Right lung (tissue), 5 donors: ENCODE results near the gene CRHR1. TPM values are rescaled to one million over a fixed set of nuclear protein-coding genes. Genes with fewer than 3 reads are reported as not detected.
"Not testable (repeated sequence)": the region's sequence is repeated elsewhere in the genome, so short reads cannot be mapped to it uniquely, and the experiment has no call there.

Source experiments
- DNase-seq, 2 donors: peaks; one replicate each; pipeline ENCODE4 v3.0.0-alpha.2; 2013
- polyA plus RNA-seq, 5 donors: library from polyadenylated mRNA; unstranded; fragments of 120-200 nt; gene quantifications; one replicate each; pipeline versions ENCODE4 v1.2.1 to v1.2.3, GENCODE V29; 2013; ENCODE audit warnings: inconsistent platforms in 1 of 5, low replicate concordance in 1 of 5; ENCODE audit not compliant: insufficient read length in 5 of 5, insufficient read depth in 1 of 5

CRHR1 gene
- polyA plus RNA-seq, 5 donors, result 0.17 TPM; not detected in 4

GRCh38 chr17:45845376-45846185 is 61.5 kb downstream of the CRHR1 start:
- no peak for DNase-seq

- DNase-seq, result no peak
Observed at GRCh38 chr17:45846223-45846622, 62.1 kb downstream of the CRHR1 start.

GRCh38 chr17:45846646-45847045 is 62.5 kb downstream of the CRHR1 start:
- DNase-seq, result no peak

GRCh38 chr17:45847101-45847500 is 63.0 kb downstream of the CRHR1 start:
- no peak for DNase-seq

- no peak for DNase-seq
Observed at GRCh38 chr17:45847747-45848146, 63.6 kb downstream of the CRHR1 start.

- no peak for DNase-seq
Observed at GRCh38 chr17:45848405-45848804, 64.3 kb downstream of the CRHR1 start.

GRCh38 chr17:45848868-45849535 is 64.9 kb downstream of the CRHR1 start:
- no peak for DNase-seq

- no peak for DNase-seq
Observed at GRCh38 chr17:45849536-45849990, 65.4 kb downstream of the CRHR1 start.

- no peak for DNase-seq
Observed at GRCh38 chr17:45850011-45850410, 65.9 kb downstream of the CRHR1 start.

- no peak for DNase-seq
Observed at GRCh38 chr17:45850468-45850867, 66.3 kb downstream of the CRHR1 start.

GRCh38 chr17:45851022-45851421 is 66.9 kb downstream of the CRHR1 start:
- no peak for DNase-seq

GRCh38 chr17:45851464-45851863 is 67.3 kb downstream of the CRHR1 start:
- DNase-seq, result no peak

GRCh38 chr17:45851873-45852272 is 67.8 kb downstream of the CRHR1 start:
- DNase-seq, result no peak

GRCh38 chr17:45852535-45853297 is 68.6 kb downstream of the CRHR1 start:
- peak; percentile 15 to 36 for DNase-seq

- DNase-seq, result no peak
Observed at GRCh38 chr17:45854209-45854608, 70.1 kb downstream of the CRHR1 start.

- no peak for DNase-seq
Observed at GRCh38 chr17:45855691-45856336, 71.7 kb downstream of the CRHR1 start.

- DNase-seq, result peak; percentile 18 to 26
Observed at GRCh38 chr17:45857977-45858708, 74.0 kb downstream of the CRHR1 start.

GRCh38 chr17:45861165-45861564 is 77.0 kb downstream of the CRHR1 start:
- no peak for DNase-seq

- DNase-seq, result not testable (repeated sequence)
Observed at GRCh38 chr17:45862127-45862526, 78.0 kb downstream of the CRHR1 start.

- DNase-seq, result no peak
Observed at GRCh38 chr17:45863857-45864654, 79.9 kb downstream of the CRHR1 start.
